ENCODE results near the gene ZNF335. TPM values are rescaled to one million over a fixed set of nuclear protein-coding genes. Genes with fewer than 3 reads are reported as not detected.

ZNF335 gene
- total and polyA plus RNA-seq, 2 of the 13 experiments (the other 11 are each of a cell fraction or from before 2014, with no cell fraction given) = 9.7 to 13.7 TPM

GRCh38 chr20:45946149-45946970, 25.6 kb downstream of the ZNF335 start (continued):
- peak; percentile 98; the same call in 1 of the 2 replicates for TF ChIP-seq ZNF232 (CRISPR knock-in tag; IDR thresholded peaks at IDR 0.05; ENCODE audit: borderline replicate concordance)
- peak; percentile 64; the same call in 1 of the 2 replicates for TF ChIP-seq JUND (CRISPR knock-in tag; IDR thresholded peaks at IDR 0.05)
- peak; percentile 95 for TF ChIP-seq TARDBP (CRISPR knock-in tag; IDR thresholded peaks at IDR 0.05)
- TF ChIP-seq BRD4 (CRISPR knock-in tag; IDR thresholded peaks at IDR 0.05) = no peak; the same call in 1 of the 2 replicates
- TF ChIP-seq ZNF30 (CRISPR knock-in tag; IDR thresholded peaks at IDR 0.05) = no peak
- TF ChIP-seq ZFP62 (CRISPR knock-in tag; IDR thresholded peaks at IDR 0.05) = no peak
- TF ChIP-seq CHCHD3 (CRISPR knock-in tag; IDR thresholded peaks at IDR 0.05) = no peak
- TF ChIP-seq CBX5 (CRISPR knock-in tag; IDR thresholded peaks at IDR 0.05; ENCODE audit: borderline replicate concordance) = peak; percentile 87; the same call in 1 of the 2 replicates
- TF ChIP-seq HNF4G (IDR thresholded peaks at IDR 0.05; ENCODE audit: borderline replicate concordance, low read depth, low read length) = peak; percentile 22; the same call in 1 of the 2 replicates
- TF ChIP-seq HNF4G (CRISPR knock-in tag; IDR thresholded peaks at IDR 0.05; ENCODE audit: borderline replicate concordance, low read depth) = 0 out of 2 replicates have a peak, but pooled peaks have one; percentile 27
- TF ChIP-seq HOXA9 (CRISPR knock-in tag; IDR thresholded peaks at IDR 0.05; ENCODE audit: borderline replicate concordance) = no peak
- no peak for TF ChIP-seq ZSCAN12 (CRISPR knock-in tag; IDR thresholded peaks at IDR 0.05)
- peak; percentile 98 for TF ChIP-seq USF2 (IDR thresholded peaks at IDR 0.05; ENCODE audit: low read depth, low read length)
- peak; percentile 99 for TF ChIP-seq USF2 (CRISPR knock-in tag; IDR thresholded peaks at IDR 0.05; ENCODE audit: borderline replicate concordance)
- 0 out of 2 replicates have a peak, but pooled peaks have one; percentile 8 for TF ChIP-seq ZUFSP (CRISPR knock-in tag; IDR thresholded peaks at IDR 0.05; ENCODE audit: borderline replicate concordance)
- no peak for TF ChIP-seq EZH2 (conservative IDR thresholded peaks at IDR 0.05; ENCODE audit: low read depth, low read length)
- TF ChIP-seq ARID2 (CRISPR knock-in tag; IDR thresholded peaks at IDR 0.05; ENCODE audit: borderline replicate concordance) = no peak
- TF ChIP-seq NPAS2 (CRISPR knock-in tag; IDR thresholded peaks at IDR 0.05; ENCODE audit: borderline replicate concordance) = no peak
- TF ChIP-seq ZC3H4 (CRISPR knock-in tag; IDR thresholded peaks at IDR 0.05; ENCODE audit: borderline replicate concordance) = no peak; the same call in 1 of the 2 replicates
- no peak; the same call in 1 of the 2 replicates for TF ChIP-seq ZBTB37 (CRISPR knock-in tag; IDR thresholded peaks at IDR 0.05)
- no peak for TF ChIP-seq ZNF496 (CRISPR knock-in tag; IDR thresholded peaks at IDR 0.05; ENCODE audit: insufficient replicate concordance)
- no peak for TF ChIP-seq HNRNPUL1 (IDR thresholded peaks at IDR 0.05; ENCODE audit: low read depth, low read length)
- TF ChIP-seq ZNF792 (CRISPR knock-in tag; IDR thresholded peaks at IDR 0.05) = peak; percentile 83; the same call in 1 of the 2 replicates
- 0 out of 2 replicates have a peak, but pooled peaks have one; percentile 24 for TF ChIP-seq ZNF7 (CRISPR knock-in tag; IDR thresholded peaks at IDR 0.05)
- TF ChIP-seq STAG1 (CRISPR knock-in tag; IDR thresholded peaks at IDR 0.05) = peak; percentile 49

Measured in HepG2 (cell line).